IMR-90 (cell line): ENCODE data around the gene MEGF10. TPM values are rescaled to one million over a fixed set of nuclear protein-coding genes. Genes with fewer than 3 reads are reported as not detected.

Experiments used
- ATAC-seq: fragments of 200-7000 bp; cut with Tn5 transposase; 2 replicates; pipeline ENCODE4 v1.9.1; 2020; ENCODE audit warnings: low read depth, mild to moderate bottlenecking, moderate library complexity
- BruUV-seq: library from RNA; stranded (reverse); fragments of 400-500 nt; replicated peaks from 2 replicates; lab custom pipeline; 2021; lab: Mats Ljungman, UMichigan
- CTCF ChIA-PET: fragments of 300-600 bp; formaldehyde crosslinking; extraction: SDS; loops from one replicate; lab custom pipeline; 2021; ENCODE audit warnings: antibody characterized with exemption; lab: Yijun Ruan, JAX
- POLR2A ChIA-PET: fragments of 300-600 bp; sonication (Branson Sonifier 250); formaldehyde crosslinking; loops from one replicate; lab custom pipeline; 2022; ENCODE audit warnings: antibody characterized with exemption; ENCODE audit not compliant: unreplicated experiment; lab: Charles Lee
- DNase-seq: peaks from one replicate; pipeline ENCODE4 v3.0.0; 2013
- H2AFZ ChIP-seq: replicated peaks from 2 replicates; pipeline ENCODE3; 2013; ENCODE audit warnings: low read length, mild to moderate bottlenecking; ENCODE audit not compliant: poor library complexity
- H2AK5ac ChIP-seq: 2 replicates; pipeline ENCODE4 v1.6.1; 2013; ENCODE audit warnings: low read depth, low read length, inconsistent platforms
- H2AK9ac ChIP-seq: replicated peaks from 2 replicates; pipeline ENCODE3; 2013; ENCODE audit warnings: mild to moderate bottlenecking, low read depth, low read length, moderate library complexity; ENCODE audit not compliant: poor library complexity
- H2BK120ac ChIP-seq: 2 replicates; pipeline ENCODE4 v1.6.1; 2013; ENCODE audit warnings: low read depth, low read length, inconsistent platforms
- H2BK15ac ChIP-seq: 3 replicates; pipeline ENCODE4 v1.6.1; 2013; ENCODE audit warnings: low read depth, low read length, inconsistent platforms
- H2BK20ac ChIP-seq: 2 replicates; pipeline ENCODE4 v1.6.1; 2013; ENCODE audit warnings: low read depth, mild to moderate bottlenecking, inconsistent platforms, low read length, moderate library complexity
- H2BK5ac ChIP-seq: 2 replicates; pipeline ENCODE4 v1.6.1; 2013; ENCODE audit warnings: mild to moderate bottlenecking, low read depth, low read length, inconsistent platforms; ENCODE audit not compliant: poor library complexity, severe bottlenecking
- H3K14ac ChIP-seq: replicated peaks from 2 replicates; pipeline ENCODE4 v1.6.1; 2013; ENCODE audit warnings: low read depth, low read length, inconsistent platforms
- H3K18ac ChIP-seq: 2 replicates; pipeline ENCODE4 v1.6.1; 2013; ENCODE audit warnings: low read depth, low read length, control low read depth
- H3K23ac ChIP-seq: 2 replicates; pipeline ENCODE4 v1.6.1; 2013; ENCODE audit warnings: low read depth, low read length, inconsistent platforms
- H3K27ac ChIP-seq: 2 replicates; pipeline ENCODE4 v1.5.1; 2013; ENCODE audit warnings: mild to moderate bottlenecking, control low read depth, low read length; ENCODE audit not compliant: insufficient read depth
- H3K27me3 ChIP-seq: 2 replicates; pipeline ENCODE4 v1.6.1; 2013; ENCODE audit warnings: low read length; ENCODE audit not compliant: control insufficient read depth, insufficient read depth
- H3K36me3 ChIP-seq: 2 replicates; pipeline ENCODE4 v1.6.1; 2013; ENCODE audit warnings: low read length, mixed read lengths; ENCODE audit not compliant: control insufficient read depth, insufficient read depth
- H3K4ac ChIP-seq: 2 replicates; pipeline ENCODE4 v1.6.1; 2013; ENCODE audit warnings: low read depth, low read length, inconsistent platforms
- H3K4me1 ChIP-seq: 2 replicates; pipeline ENCODE4 v1.6.1; 2013; ENCODE audit warnings: low read length, mixed read lengths; ENCODE audit not compliant: control insufficient read depth, insufficient read depth
- H3K4me2 ChIP-seq: 2 replicates; pipeline ENCODE4 v1.6.1; 2013; ENCODE audit warnings: low read depth, mild to moderate bottlenecking, control low read depth, low read length, moderate library complexity
- H3K4me3 ChIP-seq: 2 replicates; pipeline ENCODE4 v1.5.1; 2013; ENCODE audit warnings: low read depth, mild to moderate bottlenecking, control low read depth, low read length, moderate library complexity; ENCODE audit not compliant: insufficient read depth
- H3K56ac ChIP-seq: 2 replicates; pipeline ENCODE4 v1.6.1; 2013; ENCODE audit warnings: low read length, inconsistent platforms; ENCODE audit not compliant: insufficient read depth; ENCODE audit errors: extremely low read depth
- H3K79me1 ChIP-seq, 2 experiments: 2 replicates each; pipeline ENCODE4 v1.6.1; 2013; ENCODE audit warnings: low read length in 2 of 2, inconsistent platforms in 1 of 2, low read depth in 1 of 2
- H3K9ac ChIP-seq: 2 replicates; pipeline ENCODE4 v1.6.1; 2013; ENCODE audit warnings: low read depth, low read length, control low read depth
- H3K9me1 ChIP-seq: 2 replicates; pipeline ENCODE4 v1.6.1; 2013; ENCODE audit warnings: low read length, inconsistent platforms; ENCODE audit not compliant: insufficient read depth
- H3K9me3 ChIP-seq: 2 replicates; pipeline ENCODE4 v1.6.1; 2013; ENCODE audit warnings: low read length; ENCODE audit not compliant: control insufficient read depth, insufficient read depth
- H4K20me1 ChIP-seq: 2 replicates; pipeline ENCODE4 v1.6.1; 2013; ENCODE audit warnings: low read length, inconsistent platforms; ENCODE audit not compliant: insufficient read depth
- H4K5ac ChIP-seq: 2 replicates; pipeline ENCODE4 v1.6.1; 2013; ENCODE audit warnings: mild to moderate bottlenecking, low read depth, low read length, control low read depth
- H4K8ac ChIP-seq, 2 experiments: 2 replicates each; pipeline ENCODE4 v1.6.1; 2013; ENCODE audit warnings: low read depth in 2 of 2, low read length in 2 of 2, control low read depth in 1 of 2, inconsistent platforms in 1 of 2
- H4K91ac ChIP-seq: 2 replicates; pipeline ENCODE4 v1.6.1; 2013; ENCODE audit warnings: low read depth, low read length, inconsistent platforms; ENCODE audit not compliant: insufficient read depth
- BHLHE40 ChIP-seq: fragments of 150-350 bp; IDR thresholded peaks from 2 replicates; pipeline ENCODE4 v1.6.1; 2016; ENCODE audit warnings: mild to moderate bottlenecking, low read depth, low read length
- CEBPB ChIP-seq: IDR thresholded peaks from 2 replicates; pipeline ENCODE4 v1.6.1; 2012; ENCODE audit warnings: low read depth, low read length, improper control_type of control experiment
- RCOR1 ChIP-seq: IDR thresholded peaks from 2 replicates; pipeline ENCODE4 v1.6.1; 2012; ENCODE audit warnings: mild to moderate bottlenecking, low read length, improper control_type of control experiment; ENCODE audit not compliant: insufficient replicate concordance
- WGBS, 2 experiments: methylation state at CpG; one replicate each; pipeline versions ENCODE4 v1.1.5 to v1.1.7; 2013; ENCODE audit warnings: missing lambda C conversion rate in 2 of 2; ENCODE audit not compliant: insufficient read length in 1 of 2; ENCODE audit errors: extremely low coverage in 2 of 2; 5-methylcytosine and 5-hydroxymethylcytosine counted together
- dilution Hi-C: fragments of 300-500 bp; cut with HindIII; formaldehyde crosslinking; loops from one replicate; pipeline ENCODE4 v1.14.3; 2018; ENCODE audit warnings: low sequenced_read_pairs; ENCODE audit not compliant: unreplicated experiment
- in situ Hi-C: fragments of 300-500 bp; cut with MboI; formaldehyde crosslinking; loops from 3 replicates; pipeline ENCODE4 v1.14.3; 2019; ENCODE audit warnings: low sequenced_read_pairs, inconsistent platforms, mixed read lengths
- intact Hi-C: fragments of 100-400 bp; cut with micrococcal nuclease; formaldehyde crosslinking; loops from 2 replicates; pipeline ENCODE4 v1.10.0; 2022
- polyA plus RNA-seq, 3 experiments: library from polyadenylated mRNA; depleted of rRNA; stranded (reverse); fragments of >200 nt; gene quantifications; 2 replicates each; pipeline ENCODE4 v1.2.3, GENCODE V29; 2012; ENCODE audit warnings: low replicate concordance in 1 of 3
- total RNA-seq: library from RNA; depleted of rRNA; stranded (reverse); fragments of >200 nt; gene quantifications from 2 replicates; pipeline ENCODE4 v1.2.3, GENCODE V29; 2012

Gene MEGF10
- total and polyA plus RNA-seq, 2 of the 4 experiments (the other 2 are of a cell fraction), result not detected

GRCh38 chr5:127337876-127338275, 47.3 kb downstream of the MEGF10 start:
- intact Hi-C loops (no loop called here), in situ Hi-C loops (no loop called here), dilution Hi-C loops (no loop called here)
- H3K36me3 ChIP-seq, result no peaks in the 10 kb centered on the region
- H4K91ac ChIP-seq, result no peak overlapping the region
- TF ChIP-seq RCOR1 (no peak), CEBPB (no peak), BHLHE40 (no peak)
- no peak overlapping the region for H3K4me3 ChIP-seq
- H2BK15ac ChIP-seq, result no peak overlapping the region
- H3K9ac ChIP-seq, result no peak overlapping the region
- no TSS peak for BruUV-seq
- no CpG with 5 or more reads among the region's 1 CpG for WGBS, 2 experiments
- H2BK20ac ChIP-seq, result no peak overlapping the region
- H3K56ac ChIP-seq, result no peak overlapping the region
- H4K5ac ChIP-seq, result no peak overlapping the region
- no peaks in the 10 kb centered on the region for H3K9me3 ChIP-seq
- H4K20me1 ChIP-seq, result no peaks in the 10 kb centered on the region
- ChIA-PET CTCF (no interaction called here), POLR2A (no interaction called here)
- H4K8ac ChIP-seq, result no peak overlapping the region
- no peak overlapping the region for H2BK120ac ChIP-seq
- no peaks in the 10 kb centered on the region for H3K4me1 ChIP-seq
- H2AK9ac ChIP-seq, result no peak overlapping the region
- H3K27me3 ChIP-seq, result peaks cover 11% of the 10 kb centered on the region
- no peak overlapping the region for H3K4me2 ChIP-seq
- ATAC-seq (no peak), DNase-seq (no peak)
- no peaks in the 10 kb centered on the region for H3K9me1 ChIP-seq
- H3K27ac ChIP-seq, result no peak overlapping the region
- no peak overlapping the region for H2AFZ ChIP-seq
- H3K4ac ChIP-seq, result no peak overlapping the region
- no peak overlapping the region for H2AK5ac ChIP-seq
- no peak overlapping the region for H2BK5ac ChIP-seq
- H3K79me1 ChIP-seq, result no peaks in the 10 kb centered on the region
- H3K23ac ChIP-seq, result no peak overlapping the region
- no peak overlapping the region for H3K14ac ChIP-seq
- no peak overlapping the region for H3K18ac ChIP-seq
